Esophagus squamous epithelium (tissue), 4 donors: Measurements from ENCODE around the gene CNNM1.

Source experiments
- POLR2A ChIP-seq, 4 donors: fragments of 450-650 bp; IDR thresholded peaks; one replicate each; pipeline ENCODE4 v1.6.1; 2017; ENCODE audit warnings: antibody characterized with exemption in 4 of 4, mild to moderate bottlenecking in 4 of 4, moderate library complexity in 3 of 4
- TF ChIP-seq, protein P1 (sequence below), 6 experiments: fragments of 450-650 bp in 4 of 6; fragments of 200-600 bp in 2 of 6; sonication (generic) in 2 of 6; IDR thresholded peaks; one replicate each; pipeline ENCODE4 v1.5.1; 2016 to 2019; ENCODE audit warnings: antibody characterized with exemption in 6 of 6, mild to moderate bottlenecking in 4 of 6, moderate library complexity in 4 of 6

DNA sequence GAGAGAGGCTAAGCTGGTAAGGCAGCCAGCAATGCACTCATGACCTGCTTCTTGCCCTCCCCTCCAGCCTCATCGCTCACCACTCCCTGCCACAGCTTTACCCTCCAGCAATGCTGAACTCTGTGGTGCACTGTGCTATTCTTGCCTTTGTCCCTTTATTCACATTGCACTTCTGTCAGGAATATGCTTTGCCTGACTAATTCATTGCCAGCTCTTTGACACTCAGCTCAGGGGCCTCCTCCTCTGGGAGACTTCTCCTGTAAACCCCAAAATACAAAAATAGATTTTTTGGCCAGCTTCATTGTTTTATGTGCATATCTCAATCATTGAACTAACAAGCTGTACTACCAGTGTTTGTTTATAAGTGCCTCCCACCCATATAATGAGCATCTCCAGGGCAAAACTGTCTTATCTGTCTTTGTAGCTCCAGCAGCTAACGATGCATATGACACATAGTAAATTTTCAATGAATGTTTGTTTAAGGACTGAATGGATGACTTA lies 8.2 kb downstream of the CNNM1 start:
- TF ChIP-seq, protein P1, sequence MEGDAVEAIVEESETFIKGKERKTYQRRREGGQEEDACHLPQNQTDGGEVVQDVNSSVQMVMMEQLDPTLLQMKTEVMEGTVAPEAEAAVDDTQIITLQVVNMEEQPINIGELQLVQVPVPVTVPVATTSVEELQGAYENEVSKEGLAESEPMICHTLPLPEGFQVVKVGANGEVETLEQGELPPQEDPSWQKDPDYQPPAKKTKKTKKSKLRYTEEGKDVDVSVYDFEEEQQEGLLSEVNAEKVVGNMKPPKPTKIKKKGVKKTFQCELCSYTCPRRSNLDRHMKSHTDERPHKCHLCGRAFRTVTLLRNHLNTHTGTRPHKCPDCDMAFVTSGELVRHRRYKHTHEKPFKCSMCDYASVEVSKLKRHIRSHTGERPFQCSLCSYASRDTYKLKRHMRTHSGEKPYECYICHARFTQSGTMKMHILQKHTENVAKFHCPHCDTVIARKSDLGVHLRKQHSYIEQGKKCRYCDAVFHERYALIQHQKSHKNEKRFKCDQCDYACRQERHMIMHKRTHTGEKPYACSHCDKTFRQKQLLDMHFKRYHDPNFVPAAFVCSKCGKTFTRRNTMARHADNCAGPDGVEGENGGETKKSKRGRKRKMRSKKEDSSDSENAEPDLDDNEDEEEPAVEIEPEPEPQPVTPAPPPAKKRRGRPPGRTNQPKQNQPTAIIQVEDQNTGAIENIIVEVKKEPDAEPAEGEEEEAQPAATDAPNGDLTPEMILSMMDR (IDR thresholded peaks at IDR 0.05) = no peak
- TF ChIP-seq POLR2A (IDR thresholded peaks at IDR 0.05) = no peak
